ENCODE data around the gene TOR1AIP2. TPM values are rescaled to one million over a fixed set of nuclear protein-coding genes. Genes with fewer than 3 reads are reported as not detected.
A peak's percentile ranks its signal among the peaks of the same experiment; 100 is the strongest.

Gene TOR1AIP2
- total RNA-seq, 1 experiment from 2014 or later = 73.9 TPM

DNA sequence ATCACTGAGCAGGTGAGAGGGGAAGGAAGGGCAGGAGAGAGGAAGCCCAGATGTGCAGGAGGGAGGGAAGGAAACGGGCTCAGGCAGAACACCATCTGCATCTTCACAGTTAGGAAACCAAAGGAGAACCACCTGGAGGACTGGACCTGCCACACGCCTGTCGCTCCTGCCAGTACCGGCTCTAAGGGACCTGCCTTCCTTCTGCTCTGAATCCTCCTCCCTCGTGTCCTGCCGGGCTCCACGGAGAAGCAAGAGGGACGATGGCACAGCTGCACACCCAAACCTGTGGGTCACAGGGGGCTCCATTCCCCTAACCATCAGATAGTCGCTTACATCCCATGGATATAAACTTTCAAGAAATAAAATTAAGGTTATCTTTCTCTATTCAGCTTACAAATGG, 56.1 kb downstream of the TOR1AIP2 start:
- H2BK5ac ChIP-seq (ENCODE audit: insufficient read length, low read length) = no peak overlapping the region
- no peak overlapping the region for H2BK12ac ChIP-seq (ENCODE audit: insufficient read length, low read depth, low read length)
- no peak overlapping the region for H3K56ac ChIP-seq (ENCODE audit: insufficient read length, low read depth, low read length)
- no peak for TF ChIP-seq CTCF (conservative IDR thresholded peaks at IDR 0.05)
- peaks cover 13 to 24% of the 10 kb centered on the region in 2 experiments for H3K4me1 Mint-ChIP-seq
- H3K79me1 ChIP-seq (ENCODE audit: insufficient read depth, low read depth, low read length, poor library complexity, severe bottlenecking) = no peaks in the 10 kb centered on the region
- H3K9ac ChIP-seq (ENCODE audit: extremely low read depth, insufficient read length, low read length) = no peak overlapping the region
- H3K27ac Mint-ChIP-seq = no peak overlapping the region
- H3K23me2 ChIP-seq (ENCODE audit: insufficient read length, low read depth, low read length, poor library complexity, severe bottlenecking) = no peaks in the 10 kb centered on the region
- no peak overlapping the region for H3K4me2 ChIP-seq (ENCODE audit: insufficient read depth, insufficient read length, low read length)
- no peak overlapping the region for H2AFZ ChIP-seq (ENCODE audit: low read length)
- no peak overlapping the region for H3K23ac ChIP-seq (ENCODE audit: insufficient read length, low read depth, low read length)
- H3K79me2 ChIP-seq (ENCODE audit: insufficient read depth, low read length) = no peaks in the 10 kb centered on the region
- H3K27ac ChIP-seq (ENCODE audit: insufficient read length, low read depth, low read length) = no peak overlapping the region
- H3K18ac ChIP-seq (ENCODE audit: insufficient read length, low read depth, low read length) = no peak overlapping the region
- H3K4ac ChIP-seq (ENCODE audit: low read depth, low read length) = no peak overlapping the region
- no peak overlapping the region for H4K8ac ChIP-seq (replicated peaks; ENCODE audit: insufficient read length, low read depth, low read length)
- no peaks in the 10 kb centered on the region; a peak in 1 of 5 replicates for H3K9me3 Mint-ChIP-seq
- peaks cover 18% of the 10 kb centered on the region for H3K27me3 Mint-ChIP-seq (ENCODE audit: low read depth)
- no peak overlapping the region for H3T11ph ChIP-seq (ENCODE audit: low read length)
- no peak overlapping the region for H4K91ac ChIP-seq (ENCODE audit: insufficient read length, low read depth, low read length)
- H4K5ac ChIP-seq (ENCODE audit: insufficient read length, low read depth, low read length) = no peak overlapping the region
- no peaks in the 10 kb centered on the region for H3K4me1 ChIP-seq (ENCODE audit: insufficient read depth, low read length)
- H2BK20ac ChIP-seq (ENCODE audit: low read depth, low read length, poor library complexity, severe bottlenecking) = no peak overlapping the region
- no peak overlapping the region for H2BK15ac ChIP-seq (ENCODE audit: low read depth, low read length)
- H3K14ac ChIP-seq (ENCODE audit: insufficient read depth, low read length) = no peak overlapping the region; the same call in 1 of the 2 replicates
- no CpG with 5 or more reads among the region's 9 CpGs for whole genome bisulfite sequencing (ENCODE audit: extremely low coverage, insufficient read length, low lambda C conversion rate)
- no peaks in the 10 kb centered on the region for H3K27me3 ChIP-seq (ENCODE audit: insufficient read depth, low read length)
- H4K20me1 ChIP-seq (ENCODE audit: control insufficient read depth, insufficient read depth, insufficient read length) = no peaks in the 10 kb centered on the region
- H3K9me3 ChIP-seq (ENCODE audit: control insufficient read depth, low read depth, low read length) = no peaks in the 10 kb centered on the region
- no peaks in the 10 kb centered on the region; a peak in 1 of 7 replicates for H3K36me3 Mint-ChIP-seq (ENCODE audit: insufficient read depth in 1 of 3, low read depth in 3 of 3)
- H3K4me3 Mint-ChIP-seq = no peak overlapping the region
- no peak overlapping the region for H2BK120ac ChIP-seq (ENCODE audit: low read depth, low read length, poor library complexity, severe bottlenecking)
- no peak overlapping the region for H2AK5ac ChIP-seq (ENCODE audit: insufficient read length, low read length)
- peak; percentile 11 for DNase-seq

Data from H9 (cell line).